HG03039 (cell line): ENCODE measurements around the gene KIAA1191.
"Not testable (repeated sequence)": the region's sequence is repeated elsewhere in the genome, so short reads cannot be mapped to it uniquely, and the experiment has no call there.

Experiments used
- ATAC-seq: cut with Tn5 transposase; IDR thresholded peaks from one replicate; pipeline ENCODE4 v1.9.1; 2021; ENCODE audit warnings: mild to moderate bottlenecking, moderate library complexity; ENCODE audit not compliant: unreplicated experiment

KIAA1191 gene

GRCh38 chr5:176361437-176362232, at the start of gene KIAA1191:
TSS of gene KIAA1191 (minus strand) at chr5:176361764. CDS start at chr5:176359508, 2,256 bp downstream.
- peak; percentile 85 for ATAC-seq

GRCh38 chr5:176410486-176411180, 49.1 kb upstream of the KIAA1191 start:
- ATAC-seq: no peak

GRCh38 chr5:176409765-176410164, 48.2 kb upstream of the KIAA1191 start:
- ATAC-seq: no peak

GRCh38 chr5:176408590-176408989, 47.0 kb upstream of the KIAA1191 start:
- ATAC-seq: no peak

- ATAC-seq: not testable (repeated sequence)
Measured at GRCh38 chr5:176408252-176408573, 46.6 kb upstream of the KIAA1191 start.

- no peak for ATAC-seq
Measured at GRCh38 chr5:176407456-176408251, 46.1 kb upstream of the KIAA1191 start.

GRCh38 chr5:176406436-176407052, 45.0 kb upstream of the KIAA1191 start:
- ATAC-seq: no peak

- no peak for ATAC-seq
Measured at GRCh38 chr5:176405656-176406435, 44.3 kb upstream of the KIAA1191 start.

GRCh38 chr5:176401281-176402205, 40.0 kb upstream of the KIAA1191 start:
- ATAC-seq: no peak

GRCh38 chr5:176400382-176401156, 39.0 kb upstream of the KIAA1191 start:
- ATAC-seq: no peak

GRCh38 chr5:176397736-176398420, 36.3 kb upstream of the KIAA1191 start:
- ATAC-seq: no peak

GRCh38 chr5:176396330-176396729, 34.8 kb upstream of the KIAA1191 start:
- ATAC-seq: no peak

- ATAC-seq: no peak
Measured at GRCh38 chr5:176394881-176395675, 33.5 kb upstream of the KIAA1191 start.

GRCh38 chr5:176394096-176394495, 32.5 kb upstream of the KIAA1191 start:
- no peak for ATAC-seq

- ATAC-seq: no peak
Measured at GRCh38 chr5:176392526-176392925, 31.0 kb upstream of the KIAA1191 start.

- no peak for ATAC-seq
Measured at GRCh38 chr5:176391999-176392398, 30.4 kb upstream of the KIAA1191 start.

- ATAC-seq: no peak
Measured at GRCh38 chr5:176391479-176391878, 29.9 kb upstream of the KIAA1191 start.
